KMS-11 (cell line): Measurements from ENCODE around the gene TTC21B.

ENCODE experiments used
- H2AFZ ChIP-seq: fragments of 200-600 bp; sonication (generic); 2 replicates; pipeline ENCODE4 v1.6.1; 2016; ENCODE audit warnings: antibody characterized with exemption, mixed run types, low read depth
- H3K27ac ChIP-seq: fragments of 200-600 bp; sonication (generic); 2 replicates; pipeline ENCODE4 v1.6.1; 2016; ENCODE audit warnings: mild to moderate bottlenecking, mixed run types
- H3K27me3 ChIP-seq: fragments of 200-600 bp; sonication (generic); 2 replicates; pipeline ENCODE4 v1.6.1; 2017; ENCODE audit warnings: mild to moderate bottlenecking, low read depth, mixed run types, moderate library complexity; ENCODE audit not compliant: insufficient read depth
- H3K36me3 ChIP-seq: fragments of 200-600 bp; sonication (generic); 2 replicates; pipeline ENCODE4 v1.6.1; 2017; ENCODE audit warnings: mild to moderate bottlenecking, mixed run types; ENCODE audit not compliant: insufficient read depth
- H3K4me1 ChIP-seq: fragments of 200-600 bp; sonication (generic); 2 replicates; pipeline ENCODE4 v1.6.1; 2016; ENCODE audit warnings: mild to moderate bottlenecking, low read depth, mixed run types; ENCODE audit not compliant: poor library complexity, severe bottlenecking
- H3K4me2 ChIP-seq: fragments of 200-600 bp; sonication (generic); 2 replicates; pipeline ENCODE4 v1.7.0; 2016; ENCODE audit warnings: mild to moderate bottlenecking, mixed run types
- H3K4me3 ChIP-seq: fragments of 200-600 bp; sonication (generic); IDR thresholded peaks from 2 replicates; pipeline ENCODE4 v1.6.1; 2017; ENCODE audit warnings: low read depth, low read length, mixed read lengths; ENCODE audit not compliant: insufficient read depth
- H3K79me2 ChIP-seq: fragments of 200-600 bp; sonication (generic); 2 replicates; pipeline ENCODE4 v1.6.1; 2016; ENCODE audit warnings: low read depth, mixed run types; ENCODE audit not compliant: insufficient read depth
- H3K9ac ChIP-seq: fragments of 200-600 bp; sonication (generic); 2 replicates; pipeline ENCODE4 v1.6.1; 2016; ENCODE audit warnings: mild to moderate bottlenecking, mixed run types
- H4K20me1 ChIP-seq: fragments of 200-600 bp; sonication (generic); 2 replicates; pipeline ENCODE4 v1.6.1; 2016; ENCODE audit warnings: mild to moderate bottlenecking, mixed run types; ENCODE audit not compliant: insufficient read depth
- TF ChIP-seq, protein P1 (sequence below): fragments of 200-600 bp; sonication (generic); conservative IDR thresholded peaks from 2 replicates; pipeline ENCODE4 v1.6.1; 2017; ENCODE audit warnings: low read depth, mild to moderate bottlenecking, antibody characterized with exemption, low read length, moderate library complexity, mixed read lengths

Gene TTC21B

DNA sequence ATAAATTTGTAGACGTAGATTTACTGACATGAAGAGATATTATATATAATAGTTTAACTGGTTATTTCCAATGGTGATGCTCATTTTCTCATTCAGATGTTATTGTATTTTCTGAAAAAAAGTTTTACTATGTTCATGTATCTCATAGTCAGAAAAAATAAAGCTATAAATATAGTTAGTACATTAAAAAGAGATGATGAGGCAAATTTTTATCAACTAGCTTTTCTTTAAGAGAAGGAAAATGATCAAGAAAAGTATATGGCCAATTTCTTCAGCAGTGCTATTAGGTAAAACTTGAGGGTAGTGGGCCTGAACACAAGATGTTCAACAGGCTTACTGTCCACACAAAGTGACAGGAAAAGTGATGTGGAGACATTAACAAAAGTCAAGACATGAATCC is 11.7 kb downstream of the TTC21B start:
- no peaks in the 10 kb centered on the region for H3K4me1 ChIP-seq
- H2AFZ ChIP-seq: no peak overlapping the region
- H3K27me3 ChIP-seq: no peaks in the 10 kb centered on the region
- H3K27ac ChIP-seq: no peak overlapping the region
- no peak overlapping the region for H3K4me2 ChIP-seq
- H3K36me3 ChIP-seq: no peaks in the 10 kb centered on the region
- H3K9ac ChIP-seq: no peak overlapping the region
- H4K20me1 ChIP-seq: no peaks in the 10 kb centered on the region
- H3K4me3 ChIP-seq: no peak overlapping the region
- H3K79me2 ChIP-seq: no peaks in the 10 kb centered on the region
- TF ChIP-seq, protein P1, sequence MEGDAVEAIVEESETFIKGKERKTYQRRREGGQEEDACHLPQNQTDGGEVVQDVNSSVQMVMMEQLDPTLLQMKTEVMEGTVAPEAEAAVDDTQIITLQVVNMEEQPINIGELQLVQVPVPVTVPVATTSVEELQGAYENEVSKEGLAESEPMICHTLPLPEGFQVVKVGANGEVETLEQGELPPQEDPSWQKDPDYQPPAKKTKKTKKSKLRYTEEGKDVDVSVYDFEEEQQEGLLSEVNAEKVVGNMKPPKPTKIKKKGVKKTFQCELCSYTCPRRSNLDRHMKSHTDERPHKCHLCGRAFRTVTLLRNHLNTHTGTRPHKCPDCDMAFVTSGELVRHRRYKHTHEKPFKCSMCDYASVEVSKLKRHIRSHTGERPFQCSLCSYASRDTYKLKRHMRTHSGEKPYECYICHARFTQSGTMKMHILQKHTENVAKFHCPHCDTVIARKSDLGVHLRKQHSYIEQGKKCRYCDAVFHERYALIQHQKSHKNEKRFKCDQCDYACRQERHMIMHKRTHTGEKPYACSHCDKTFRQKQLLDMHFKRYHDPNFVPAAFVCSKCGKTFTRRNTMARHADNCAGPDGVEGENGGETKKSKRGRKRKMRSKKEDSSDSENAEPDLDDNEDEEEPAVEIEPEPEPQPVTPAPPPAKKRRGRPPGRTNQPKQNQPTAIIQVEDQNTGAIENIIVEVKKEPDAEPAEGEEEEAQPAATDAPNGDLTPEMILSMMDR: no peak

DNA sequence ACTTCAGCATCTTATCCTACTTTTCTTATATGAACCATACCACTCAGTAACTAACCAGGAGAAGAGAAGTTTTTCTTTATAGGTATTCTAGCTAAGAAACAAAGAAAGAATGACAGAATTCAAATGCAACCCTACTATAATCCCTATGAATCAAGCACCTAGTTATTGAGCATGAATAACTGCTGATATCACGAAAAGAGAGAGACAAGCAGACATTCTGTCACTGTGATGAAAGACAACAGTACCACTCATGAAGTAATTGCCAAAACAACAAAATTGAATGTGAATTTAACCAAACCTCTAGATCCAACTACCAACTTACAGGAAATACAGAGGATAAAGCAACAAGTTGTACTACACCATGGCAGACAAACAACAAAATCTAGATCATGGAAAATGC is 15.3 kb downstream of the TTC21B start:
- no peak overlapping the region for H3K4me2 ChIP-seq
- H3K79me2 ChIP-seq: no peaks in the 10 kb centered on the region
- no peak overlapping the region for H3K4me3 ChIP-seq
- H2AFZ ChIP-seq: no peak overlapping the region
- no peaks in the 10 kb centered on the region for H3K36me3 ChIP-seq
- TF ChIP-seq, protein P1: no peak
- H3K27me3 ChIP-seq: no peaks in the 10 kb centered on the region
- H4K20me1 ChIP-seq: no peaks in the 10 kb centered on the region
- no peak overlapping the region for H3K27ac ChIP-seq
- H3K9ac ChIP-seq: no peak overlapping the region
- H3K4me1 ChIP-seq: no peaks in the 10 kb centered on the region

DNA sequence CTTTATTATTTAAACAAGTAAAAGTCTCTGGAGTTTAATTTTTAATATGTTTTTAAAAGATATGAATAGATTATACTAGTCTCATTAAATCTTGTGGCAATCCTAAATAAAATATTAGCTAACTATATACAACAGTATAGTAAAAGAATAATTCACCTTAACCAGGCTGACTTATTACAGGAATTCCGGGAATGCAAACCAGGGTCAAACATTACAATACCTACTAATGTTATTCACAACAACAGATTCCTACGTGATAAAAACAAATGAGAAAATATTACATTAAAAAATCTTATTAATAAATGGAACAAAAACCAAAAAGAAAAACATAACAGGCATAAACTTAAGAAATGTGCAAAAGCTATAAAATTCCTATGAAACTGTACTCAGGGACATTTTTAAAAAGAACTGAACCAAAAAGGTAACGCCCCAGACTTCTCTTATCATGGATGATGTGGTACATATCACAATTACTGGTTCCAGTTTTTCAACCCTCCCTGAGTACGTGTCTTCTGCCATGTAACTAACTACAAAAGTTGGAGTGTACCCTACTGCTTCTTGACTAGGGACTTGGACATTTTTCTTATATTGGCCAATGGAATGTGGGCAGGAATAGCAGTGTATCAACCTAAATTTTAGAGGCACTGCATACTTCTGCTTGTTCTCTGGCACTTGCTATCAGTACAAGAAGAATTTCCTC is 20.2 kb downstream of the TTC21B start:
- Histone ChIP-seq H3K27ac (no peak overlapping the region), H3K79me2 (no peaks in the 10 kb centered on the region), H4K20me1 (no peaks in the 10 kb centered on the region), H3K27me3 (no peaks in the 10 kb centered on the region), H3K4me2 (no peak overlapping the region), H2AFZ (no peak overlapping the region), H3K4me3 (no peak overlapping the region), H3K36me3 (no peaks in the 10 kb centered on the region), H3K4me1 (no peaks in the 10 kb centered on the region), H3K9ac (no peak overlapping the region)
- TF ChIP-seq, protein P1: no peak

DNA sequence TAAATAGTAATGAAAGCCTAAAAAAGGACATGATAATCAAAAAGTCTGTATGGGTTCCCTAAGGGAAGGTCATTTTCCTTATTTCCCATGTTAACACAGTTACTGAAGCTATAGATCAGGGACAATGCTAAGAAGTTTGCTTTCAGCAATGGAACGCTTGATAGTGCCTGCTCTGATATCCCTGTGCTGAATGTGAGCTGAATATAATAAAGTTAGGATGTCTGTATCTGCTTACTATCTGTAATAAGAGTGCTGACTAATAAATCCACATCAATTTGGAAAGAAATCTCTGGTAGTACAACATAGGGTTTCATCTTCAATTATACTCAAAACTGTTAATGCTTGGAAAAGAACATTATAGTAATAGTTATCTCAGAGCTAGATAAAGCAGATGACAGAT is 25.8 kb downstream of the TTC21B start:
- TF ChIP-seq, protein P1: no peak
- no peak overlapping the region for H3K4me3 ChIP-seq
- H3K79me2 ChIP-seq: no peaks in the 10 kb centered on the region
- H2AFZ ChIP-seq: no peak overlapping the region
- no peaks in the 10 kb centered on the region for H4K20me1 ChIP-seq
- H3K4me1 ChIP-seq: no peaks in the 10 kb centered on the region
- no peak overlapping the region for H3K27ac ChIP-seq
- no peak overlapping the region for H3K9ac ChIP-seq
- H3K4me2 ChIP-seq: no peak overlapping the region
- no peaks in the 10 kb centered on the region for H3K27me3 ChIP-seq
- H3K36me3 ChIP-seq: no peaks in the 10 kb centered on the region
